Large intestine (tissue), 12 donors: ENCODE results near the gene ACBD5. TPM values are rescaled to one million over a fixed set of nuclear protein-coding genes. Genes with fewer than 3 reads are reported as not detected.
"Not testable (repeated sequence)": the region's sequence is repeated elsewhere in the genome, so short reads cannot be mapped to it uniquely, and the experiment has no call there.

ENCODE experiments used
- DNase-seq, 2 donors: peaks; one replicate each; pipeline versions ENCODE4 v3.0.0 to v3.0.0-alpha.2; 2013
- H3K27ac ChIP-seq: one replicate; pipeline ENCODE4 v1.5.1; 2013; ENCODE audit warnings: low read length
- H3K27me3 ChIP-seq: 2 replicates; pipeline ENCODE4 v1.6.1; 2013; ENCODE audit warnings: low read length; ENCODE audit not compliant: control insufficient read depth, insufficient read depth
- H3K36me3 ChIP-seq: 2 replicates; pipeline ENCODE4 v1.6.1; 2013; ENCODE audit warnings: low read length; ENCODE audit not compliant: control insufficient read depth, insufficient read depth
- H3K4me1 ChIP-seq: one replicate; pipeline ENCODE4 v1.6.1; 2013; ENCODE audit warnings: low read length; ENCODE audit not compliant: control insufficient read depth, insufficient read depth
- H3K4me3 ChIP-seq: one replicate; pipeline ENCODE4 v1.5.1; 2013; ENCODE audit warnings: low read length
- H3K9me3 ChIP-seq: one replicate; pipeline ENCODE4 v1.6.1; 2013; ENCODE audit warnings: mild to moderate bottlenecking, low read depth, low read length, moderate library complexity; ENCODE audit not compliant: control insufficient read depth
- WGBS: methylation state at CpG from one replicate; pipeline ENCODE4 v1.1.5; 2013; ENCODE audit warnings: low lambda C conversion rate; ENCODE audit not compliant: insufficient coverage; 5-methylcytosine and 5-hydroxymethylcytosine counted together
- long read RNA-seq, 11 donors: transcript quantifications; one replicate each; lab custom pipeline, GENCODE V29; 2026
- polyA plus RNA-seq: library from polyadenylated mRNA; unstranded; fragments of 120-200 nt; gene quantifications from one replicate; pipeline ENCODE4 v1.2.1, GENCODE V29; 2013

The ACBD5 gene, protein sequence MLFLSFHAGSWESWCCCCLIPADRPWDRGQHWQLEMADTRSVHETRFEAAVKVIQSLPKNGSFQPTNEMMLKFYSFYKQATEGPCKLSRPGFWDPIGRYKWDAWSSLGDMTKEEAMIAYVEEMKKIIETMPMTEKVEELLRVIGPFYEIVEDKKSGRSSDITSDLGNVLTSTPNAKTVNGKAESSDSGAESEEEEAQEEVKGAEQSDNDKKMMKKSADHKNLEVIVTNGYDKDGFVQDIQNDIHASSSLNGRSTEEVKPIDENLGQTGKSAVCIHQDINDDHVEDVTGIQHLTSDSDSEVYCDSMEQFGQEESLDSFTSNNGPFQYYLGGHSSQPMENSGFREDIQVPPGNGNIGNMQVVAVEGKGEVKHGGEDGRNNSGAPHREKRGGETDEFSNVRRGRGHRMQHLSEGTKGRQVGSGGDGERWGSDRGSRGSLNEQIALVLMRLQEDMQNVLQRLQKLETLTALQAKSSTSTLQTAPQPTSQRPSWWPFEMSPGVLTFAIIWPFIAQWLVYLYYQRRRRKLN
- polyA plus RNA-seq, result 44.0 TPM
- long read RNA-seq, donor 1, full-length matches to known transcripts, result 2 of 2 reads
- long read RNA-seq, donor 1, partial matches to known transcripts, result 0 of 2 reads
- long read RNA-seq, donor 1, other reads (novel, unspliced or antisense), result 0 of 2 reads
- long read RNA-seq, donor 2, partial matches to known transcripts, result 0 of 4 reads
- long read RNA-seq, donor 2, other reads (novel, unspliced or antisense), result 0 of 4 reads
- long read RNA-seq, donor 3, result 0 reads
- long read RNA-seq, donor 4, result 0 reads
- long read RNA-seq, donor 5, full-length matches to known transcripts, result 9 of 9 reads
- long read RNA-seq, donor 5, partial matches to known transcripts, result 0 of 9 reads
- long read RNA-seq, donor 5, other reads (novel, unspliced or antisense), result 0 of 9 reads
- long read RNA-seq, donor 6, full-length matches to known transcripts, result 12 of 12 reads
- long read RNA-seq, donor 6, partial matches to known transcripts, result 0 of 12 reads
- long read RNA-seq, donor 6, other reads (novel, unspliced or antisense), result 0 of 12 reads
- long read RNA-seq, donor 7, full-length matches to known transcripts, result 5 of 5 reads
- long read RNA-seq, donor 7, partial matches to known transcripts, result 0 of 5 reads
- long read RNA-seq, donor 7, other reads (novel, unspliced or antisense), result 0 of 5 reads
- long read RNA-seq, donor 8, full-length matches to known transcripts, result 8 of 8 reads
- long read RNA-seq, donor 8, partial matches to known transcripts, result 0 of 8 reads
- long read RNA-seq, donor 8, other reads (novel, unspliced or antisense), result 0 of 8 reads
- long read RNA-seq, donor 9, full-length matches to known transcripts, result 4 of 4 reads
- long read RNA-seq, donor 9, partial matches to known transcripts, result 0 of 4 reads
- long read RNA-seq, donor 9, other reads (novel, unspliced or antisense), result 0 of 4 reads
- long read RNA-seq, donor 10, full-length matches to known transcripts, result 11 of 11 reads
- long read RNA-seq, donor 10, partial matches to known transcripts, result 0 of 11 reads
- long read RNA-seq, donor 10, other reads (novel, unspliced or antisense), result 0 of 11 reads
- long read RNA-seq, donor 11, full-length matches to known transcripts, result 4 of 4 reads
- long read RNA-seq, donor 11, partial matches to known transcripts, result 0 of 4 reads
- long read RNA-seq, donor 11, other reads (novel, unspliced or antisense), result 0 of 4 reads

DNA sequence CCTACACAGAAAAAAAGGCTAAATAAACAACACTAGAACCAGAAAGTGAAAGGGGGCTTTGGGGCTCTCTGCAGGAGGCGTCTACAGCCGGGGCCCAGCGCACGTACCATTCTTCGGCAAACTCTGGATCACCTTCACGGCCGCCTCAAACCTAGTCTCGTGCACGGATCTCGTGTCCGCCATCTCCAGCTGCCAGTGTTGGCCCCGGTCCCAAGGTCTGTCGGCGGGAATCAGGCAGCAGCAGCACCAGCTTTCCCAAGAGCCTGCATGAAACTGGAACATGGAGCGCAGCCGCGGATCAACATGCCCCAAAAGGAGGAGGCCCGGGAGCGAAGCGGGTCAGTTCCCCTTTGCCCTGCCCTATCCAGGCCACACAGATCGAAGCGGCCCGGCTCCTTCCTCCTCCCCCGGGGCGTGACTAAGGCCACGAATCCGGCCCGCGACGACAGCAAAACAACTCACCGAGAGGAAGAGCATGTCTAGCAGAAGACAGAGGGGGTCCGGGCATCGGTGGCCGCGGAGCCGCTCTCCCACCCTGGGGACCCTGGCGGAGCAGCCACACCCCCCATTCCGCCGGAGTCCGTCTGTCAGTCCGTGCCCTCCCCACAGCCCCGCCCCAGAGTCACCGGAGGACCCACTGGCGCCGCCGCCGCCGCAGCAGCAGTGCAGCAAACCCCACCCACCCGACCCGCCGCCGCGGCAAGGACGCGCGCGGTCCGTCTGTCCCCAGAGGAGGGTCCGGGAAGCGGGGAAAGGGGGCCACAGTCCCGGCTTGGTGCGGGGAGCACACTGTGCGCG is at the start of gene ACBD5:
ACBD5 (minus strand) TSS at position 586 of the 798 bp plus-strand sequence; CDS start at position 477, 109 bp downstream.
- H3K4me3 ChIP-seq, result peak within 1 kb of the TSS; percentile 87
- H3K9me3 ChIP-seq, result no peaks in the 10 kb centered on the region
- no CpG with 5 or more reads among the region's 64 CpGs for WGBS
- H3K36me3 ChIP-seq, result peaks cover 2% of the 10 kb centered on the region
- peak within 1 kb of the TSS; percentile 93 for H3K27ac ChIP-seq
- peaks cover 20% of the 10 kb centered on the region for H3K4me1 ChIP-seq
- peak; percentile 64 to 88 for DNase-seq
- no peaks in the 10 kb centered on the region for H3K27me3 ChIP-seq

DNA sequence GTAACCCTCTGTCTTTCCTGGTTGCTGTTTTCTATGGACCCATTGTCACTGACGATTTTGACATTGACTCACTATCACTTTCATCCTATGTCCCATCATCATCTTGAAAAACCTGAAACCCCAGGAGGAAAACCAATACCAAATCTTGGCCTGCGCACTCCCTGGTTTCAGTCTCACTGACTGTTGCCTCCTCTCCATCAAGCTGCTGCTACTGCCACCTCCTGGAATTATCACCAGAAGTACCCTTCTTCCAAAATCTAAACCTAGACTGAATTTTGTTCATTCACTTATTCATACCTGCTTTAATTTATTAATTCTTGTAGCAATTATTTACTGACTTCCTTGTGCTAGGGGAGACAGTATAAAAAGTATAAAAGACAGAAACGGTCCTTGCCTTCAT is 44.5 kb upstream of the ACBD5 start:
- WGBS, result 52% methylated on average over 2 of the region's 3 CpGs

DNA sequence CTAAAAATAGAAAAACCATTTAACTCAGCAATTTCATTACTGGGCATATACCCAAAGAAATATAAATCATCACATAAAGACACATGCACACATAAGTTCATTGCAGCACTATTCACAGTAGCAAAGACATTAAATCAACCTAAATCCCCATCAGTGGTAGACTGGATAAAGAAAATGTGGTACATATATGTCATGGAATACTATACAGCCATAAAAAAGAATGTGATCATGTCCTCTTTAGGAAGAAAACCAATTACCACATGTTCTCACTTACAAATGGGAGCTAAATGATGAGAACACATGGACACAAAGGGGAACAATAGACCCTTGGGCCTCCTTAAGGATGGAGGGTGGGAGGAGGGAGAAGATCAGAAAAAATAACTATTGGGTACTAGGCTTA is 36.0 kb upstream of the ACBD5 start:
- Histone ChIP-seq H3K4me1 (no peaks in the 10 kb centered on the region), H3K4me3 (no peak overlapping the region), H3K27ac (no peak overlapping the region), H3K27me3 (no peaks in the 10 kb centered on the region), H3K9me3 (no peaks in the 10 kb centered on the region), H3K36me3 (no peaks in the 10 kb centered on the region)
- no peak for DNase-seq

More for the DNA sequence above, 44.5 kb upstream of the ACBD5 start:
- Histone ChIP-seq H3K4me1 (no peaks in the 10 kb centered on the region), H3K4me3 (no peak overlapping the region), H3K9me3 (no peaks in the 10 kb centered on the region), H3K36me3 (no peaks in the 10 kb centered on the region), H3K27ac (no peak overlapping the region), H3K27me3 (no peaks in the 10 kb centered on the region)
- peak; percentile 9 to 10 for DNase-seq

DNA sequence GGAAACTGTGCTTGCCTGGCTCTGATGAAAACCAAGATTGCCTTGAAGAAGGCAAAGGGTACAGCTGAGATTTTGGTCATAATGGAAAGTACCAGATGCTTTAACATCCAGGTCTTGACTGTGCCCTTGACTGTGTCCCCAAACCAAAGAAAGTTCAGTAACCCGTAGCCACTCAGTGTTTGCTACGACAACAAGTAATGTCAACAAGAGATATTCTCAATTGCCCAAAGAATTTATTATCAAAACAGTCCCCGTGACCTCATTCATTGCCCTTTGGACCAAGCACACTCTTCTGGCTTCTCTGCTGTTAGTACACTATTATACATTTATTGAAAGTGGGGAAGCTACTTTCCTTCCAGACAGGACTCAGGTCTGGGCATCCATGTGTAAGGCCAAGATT is 25.4 kb upstream of the ACBD5 start:
- peak in 1 of 2 donors; percentile 69 for DNase-seq
- H3K9me3 ChIP-seq, H3K27me3 ChIP-seq, H3K4me3 ChIP-seq, H3K27ac ChIP-seq, H3K36me3 ChIP-seq, H3K4me1 ChIP-seq: not testable (repeated sequence)
- WGBS, result no CpG with 5 or more reads among the region's 3 CpGs

DNA sequence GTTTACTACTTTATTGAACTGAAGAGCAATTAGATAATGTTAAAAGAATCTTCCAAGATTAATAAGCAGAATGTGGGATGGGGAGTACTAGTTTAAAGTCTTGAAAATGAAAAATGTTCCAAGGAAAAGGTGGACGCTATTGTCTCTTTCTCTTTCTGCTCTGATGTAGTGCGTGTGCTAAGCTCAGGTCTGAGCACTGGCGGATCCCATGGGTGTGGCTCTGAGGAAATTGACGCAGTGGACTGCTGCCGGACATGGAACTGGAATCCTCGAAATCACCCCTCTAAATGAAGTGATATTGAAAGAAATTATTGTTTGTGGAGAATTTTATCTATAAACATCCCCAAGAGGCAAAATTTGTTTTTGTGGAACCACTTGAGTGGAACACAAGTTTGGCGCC is 22.2 kb upstream of the ACBD5 start:
- H3K9me3 ChIP-seq, DNase-seq, H3K27ac ChIP-seq, H3K4me1 ChIP-seq, H3K4me3 ChIP-seq, H3K36me3 ChIP-seq: not testable (repeated sequence)
- no CpG with 5 or more reads among the region's 7 CpGs for WGBS
- H3K27me3 ChIP-seq, result peaks cover 34% of the 10 kb centered on the region

DNA sequence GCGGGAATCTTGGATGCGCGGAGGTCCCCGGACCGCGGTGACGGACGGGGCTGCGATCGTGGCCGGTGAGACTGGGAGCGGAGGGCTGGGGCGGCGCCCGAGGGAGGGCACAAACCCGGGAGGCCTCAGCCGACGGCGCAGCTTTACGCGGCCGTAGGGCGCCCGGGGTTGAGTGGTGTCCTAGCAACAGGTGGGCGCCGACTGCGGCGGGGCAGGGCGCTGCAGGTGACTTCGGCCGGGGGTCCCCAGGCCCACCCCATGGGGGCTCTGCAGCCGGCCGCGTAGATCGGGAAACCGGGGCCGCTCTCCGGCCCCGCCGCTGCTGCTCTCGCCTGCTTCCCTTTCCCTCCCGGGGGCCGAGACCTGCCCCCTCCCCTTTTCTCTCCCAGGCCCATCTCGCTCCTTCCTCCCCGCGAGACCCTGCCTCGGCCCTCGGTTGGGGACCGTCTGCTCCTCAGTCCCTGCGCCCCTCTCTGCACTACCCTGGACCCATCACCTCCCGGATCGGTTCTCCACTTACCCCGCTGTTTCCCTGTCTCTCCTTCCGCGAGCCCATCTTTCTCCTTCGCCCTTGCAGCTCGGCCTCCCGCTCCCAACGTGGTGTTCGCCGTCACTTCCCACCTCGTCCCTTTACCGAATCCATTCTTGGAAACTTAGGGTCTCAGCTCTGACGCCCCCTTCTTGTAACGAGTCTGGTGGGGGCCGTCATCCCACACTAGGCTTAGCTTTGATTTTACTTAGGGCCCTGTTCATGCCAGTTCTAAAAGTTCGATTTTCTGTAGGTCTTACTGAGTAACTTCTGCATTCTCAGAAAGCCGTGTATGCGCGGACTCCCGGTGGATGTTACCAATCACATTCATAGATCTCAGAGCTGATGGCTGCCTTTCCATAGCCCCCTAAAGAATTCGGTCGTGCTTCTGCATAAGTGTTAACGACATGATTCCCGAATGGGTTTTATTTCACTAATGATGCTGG is 18.5 kb upstream of the ACBD5 start:
- peak in 1 of 2 donors; percentile 59 for DNase-seq
- Histone ChIP-seq H3K4me1 (no peaks in the 10 kb centered on the region), H3K27ac (no peak overlapping the region), H3K27me3 (peaks cover 44% of the 10 kb centered on the region), H3K4me3 (peak overlapping the region; percentile 40), H3K36me3 (no peaks in the 10 kb centered on the region), H3K9me3 (peaks cover 8% of the 10 kb centered on the region)
- no CpG with 5 or more reads among the region's 75 CpGs for WGBS

DNA sequence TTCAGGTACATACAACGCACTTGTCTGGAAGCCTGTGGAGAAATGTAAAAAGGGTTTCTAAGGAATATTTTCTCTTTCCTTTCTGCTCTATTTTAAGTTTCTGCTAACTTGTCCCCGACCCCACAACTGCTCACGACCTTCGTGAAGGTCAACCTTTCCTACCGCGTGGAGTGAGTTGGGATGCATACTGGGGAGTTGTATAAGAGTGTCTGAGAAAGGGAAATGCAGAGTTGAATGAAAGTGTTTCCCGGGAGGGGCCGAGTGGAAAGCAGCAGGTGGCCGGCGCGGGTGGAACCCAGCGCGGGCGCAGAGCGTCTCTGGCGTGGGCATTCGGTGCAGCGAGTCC is 17.9 kb upstream of the ACBD5 start:
- WGBS, result 8% methylated on average over 2 of the region's 18 CpGs
- H3K27ac ChIP-seq, result no peak overlapping the region
- H3K27me3 ChIP-seq, result peaks cover 44% of the 10 kb centered on the region
- H3K9me3 ChIP-seq, result peaks cover 8% of the 10 kb centered on the region
- H3K4me3 ChIP-seq, result peak overlapping the region; percentile 40
- H3K4me1 ChIP-seq, result no peaks in the 10 kb centered on the region
- no peak for DNase-seq
- H3K36me3 ChIP-seq, result no peaks in the 10 kb centered on the region

DNA sequence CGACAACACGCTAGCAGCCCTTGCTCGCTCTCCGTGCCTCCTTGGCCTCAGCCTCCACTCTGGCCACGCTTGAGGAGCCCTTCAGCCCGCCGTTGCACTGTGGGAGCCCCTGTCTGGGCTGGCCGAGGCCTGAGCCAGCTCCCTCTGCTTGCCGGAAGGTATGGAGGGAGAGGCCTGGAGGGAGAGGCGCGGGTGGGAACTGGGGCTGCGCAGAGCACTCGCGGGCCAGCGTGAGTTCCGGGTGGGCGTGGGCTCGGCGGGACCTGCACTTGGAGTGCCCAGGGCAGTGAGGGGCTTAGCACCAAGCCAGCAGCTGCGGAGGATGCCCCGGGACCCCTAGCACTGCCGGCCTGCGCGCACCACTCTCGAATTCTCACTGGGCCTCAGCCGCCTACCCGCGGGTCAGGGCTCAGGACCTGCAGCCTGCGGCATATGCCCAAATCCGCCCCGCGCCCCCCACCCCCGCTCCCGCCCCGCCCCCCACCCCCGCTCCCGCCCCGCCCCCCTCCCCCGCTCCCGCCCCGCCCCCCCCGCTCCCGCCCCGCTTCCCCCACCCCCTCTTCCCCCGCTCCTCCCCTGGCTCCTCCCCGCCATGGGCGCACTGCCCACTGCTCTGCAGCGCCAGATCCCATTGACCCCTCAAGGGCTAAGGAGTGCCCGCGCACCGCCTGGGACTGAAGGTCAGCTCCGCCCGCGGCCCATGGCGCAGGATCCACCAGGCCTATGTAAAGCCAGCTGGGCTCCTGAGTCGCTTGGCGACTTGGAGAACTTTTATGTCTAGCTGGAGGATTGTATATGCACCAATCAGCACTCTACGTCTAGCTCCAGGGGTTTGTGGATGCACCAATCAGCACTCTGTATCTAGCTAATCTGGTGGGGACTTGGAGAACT is 15.9 kb upstream of the ACBD5 start:
- Histone ChIP-seq H3K27me3 (peaks cover 39% of the 10 kb centered on the region), H3K4me3 (no peak overlapping the region), H3K36me3 (no peaks in the 10 kb centered on the region), H3K27ac (no peak overlapping the region), H3K4me1 (peaks cover 2% of the 10 kb centered on the region), H3K9me3 (peaks cover 8% of the 10 kb centered on the region)
- DNase-seq, result no peak
- no CpG with 5 or more reads among the region's 58 CpGs for WGBS
